ENCODE results near the gene BTF3.
"Not testable (repeated sequence)": the region's sequence is repeated elsewhere in the genome, so short reads cannot be mapped to it uniquely, and the experiment has no call there.

BTF3 gene

GRCh38 chr5:73486119-73486899, 11.9 kb upstream of the BTF3 start:
- no peak for DNase-seq

GRCh38 chr5:73487257-73487656, 11.0 kb upstream of the BTF3 start:
- DNase-seq = not testable (repeated sequence)

- no peak for DNase-seq
Observed at GRCh38 chr5:73487815-73488214, 10.4 kb upstream of the BTF3 start.

- DNase-seq = no peak
Observed at GRCh38 chr5:73488806-73489205, 9.4 kb upstream of the BTF3 start.

- no peak for DNase-seq
Observed at GRCh38 chr5:73490088-73490487, 8.2 kb upstream of the BTF3 start.

GRCh38 chr5:73491155-73491554, 7.1 kb upstream of the BTF3 start:
- DNase-seq = no peak

- no peak for DNase-seq
Observed at GRCh38 chr5:73493421-73493820, 4.8 kb upstream of the BTF3 start.

GRCh38 chr5:73494721-73495120, 3.5 kb upstream of the BTF3 start:
- no peak for DNase-seq

GRCh38 chr5:73495772-73496335, 2.4 kb upstream of the BTF3 start:
- no peak for DNase-seq

GRCh38 chr5:73496984-73497457, 1.2 kb upstream of the BTF3 start:
- peak; percentile 32 for DNase-seq

GRCh38 chr5:73497497-73498056, 665 bp upstream of the BTF3 start:
- no peak for DNase-seq

- DNase-seq = no peak
Observed at GRCh38 chr5:73499187-73499586, 945 bp downstream of the BTF3 start.

- DNase-seq = no peak
Observed at GRCh38 chr5:73499756-73500155, 1.5 kb downstream of the BTF3 start.

- no peak for DNase-seq
Observed at GRCh38 chr5:73501406-73501805, 3.2 kb downstream of the BTF3 start.

GRCh38 chr5:73506459-73506955, 8.3 kb downstream of the BTF3 start:
- DNase-seq = no peak

GRCh38 chr5:73507062-73507461, 8.8 kb downstream of the BTF3 start:
- DNase-seq = no peak

GRCh38 chr5:73508521-73508920, 10.3 kb downstream of the BTF3 start:
- not testable (repeated sequence) for DNase-seq

- no peak for DNase-seq
Observed at GRCh38 chr5:73513996-73514395, 15.8 kb downstream of the BTF3 start.

GRCh38 chr5:73514418-73514817, 16.2 kb downstream of the BTF3 start:
- DNase-seq = no peak

- peak; percentile 81 for DNase-seq
Observed at GRCh38 chr5:73515232-73515631, 17.0 kb downstream of the BTF3 start.

GRCh38 chr5:73519531-73520283, 21.5 kb downstream of the BTF3 start:
- peak; percentile 44 for DNase-seq

- no peak for DNase-seq
Observed at GRCh38 chr5:73522989-73523388, 24.7 kb downstream of the BTF3 start.

- DNase-seq = no peak
Observed at GRCh38 chr5:73523861-73524260, 25.6 kb downstream of the BTF3 start.
